ENCODE results near the gene QRICH1.

- TF ChIP-seq CTCF (IDR thresholded peaks at IDR 0.05) = no peak
- no peak for TF ChIP-seq ZFX (IDR thresholded peaks at IDR 0.05; ENCODE audit: borderline replicate concordance)
Measured at GRCh38 chr3:49110780-49111179, 16.9 kb upstream of the QRICH1 start.

All from 22Rv1 (cell line).